ENCODE results near the gene ADAM10.
"Not testable (repeated sequence)": the region's sequence is repeated elsewhere in the genome, so short reads cannot be mapped to it uniquely, and the experiment has no call there.

The ADAM10 gene

GRCh38 chr15:58605931-58606530, 143.5 kb downstream of the ADAM10 start:
- no peak for DNase-seq

- no peak for DNase-seq
Observed at GRCh38 chr15:58604455-58604923, 145.0 kb downstream of the ADAM10 start.

- not testable (repeated sequence) for DNase-seq
Observed at GRCh38 chr15:58603927-58604326, 145.6 kb downstream of the ADAM10 start.

DNA sequence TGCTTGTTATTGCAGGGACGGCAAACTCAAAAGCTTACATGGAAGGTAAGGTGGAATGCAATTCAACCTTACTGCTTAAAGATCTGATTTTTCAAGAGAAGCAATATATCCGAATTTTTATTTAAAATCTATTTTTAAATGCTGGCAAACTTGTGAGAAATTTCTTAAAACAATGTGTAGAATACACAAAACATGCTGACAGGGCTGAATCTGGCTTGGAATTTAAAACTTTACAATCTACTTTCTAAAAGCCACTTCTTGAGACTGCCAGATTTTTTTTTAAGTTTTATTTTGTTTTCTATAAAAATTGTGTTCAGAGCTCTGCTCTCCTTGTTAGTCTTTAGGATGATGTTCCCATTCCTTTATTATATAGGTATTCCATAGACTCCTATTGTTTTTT, 146.7 kb downstream of the ADAM10 start:
- DNase-seq, result no peak

- DNase-seq, result no peak
Observed at GRCh38 chr15:58598829-58599210, 150.7 kb downstream of the ADAM10 start.

GRCh38 chr15:58597943-58598828, 151.3 kb downstream of the ADAM10 start:
- no peak for DNase-seq

DNA sequence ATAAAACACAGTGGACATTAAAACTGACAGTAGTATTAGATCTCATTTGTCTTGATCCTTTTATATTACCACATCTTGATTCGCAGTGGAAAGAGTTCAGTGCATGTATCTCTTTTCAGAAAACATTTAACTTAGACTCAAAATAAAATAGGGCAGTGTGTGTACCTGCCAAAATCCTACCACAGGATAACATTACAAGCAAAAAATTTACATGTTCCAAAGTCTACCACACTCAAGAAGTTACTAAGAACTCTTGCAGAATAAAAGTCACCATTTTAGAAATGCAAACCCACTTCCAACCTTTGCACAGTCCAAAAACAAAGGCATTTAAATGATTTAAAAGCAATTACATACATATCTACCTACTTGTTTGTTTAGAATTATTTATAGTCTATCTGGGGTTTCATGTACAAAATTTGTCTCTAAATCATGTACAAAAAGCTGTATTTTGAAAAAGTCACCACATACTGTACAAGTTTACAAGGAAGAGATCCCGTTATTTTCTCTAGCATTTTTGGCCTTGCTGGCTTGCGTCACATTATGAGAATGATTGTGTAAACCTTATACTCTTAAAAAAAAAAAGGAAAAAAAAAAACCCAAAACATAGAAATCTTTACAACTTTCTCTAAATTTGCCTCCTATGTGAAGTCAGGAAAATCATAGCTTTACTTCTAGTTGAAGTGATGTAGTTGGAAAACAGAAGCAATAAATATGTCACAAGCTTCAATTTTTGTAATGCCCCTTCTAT, 153.8 kb downstream of the ADAM10 start:
- DNase-seq, result no peak

DNA sequence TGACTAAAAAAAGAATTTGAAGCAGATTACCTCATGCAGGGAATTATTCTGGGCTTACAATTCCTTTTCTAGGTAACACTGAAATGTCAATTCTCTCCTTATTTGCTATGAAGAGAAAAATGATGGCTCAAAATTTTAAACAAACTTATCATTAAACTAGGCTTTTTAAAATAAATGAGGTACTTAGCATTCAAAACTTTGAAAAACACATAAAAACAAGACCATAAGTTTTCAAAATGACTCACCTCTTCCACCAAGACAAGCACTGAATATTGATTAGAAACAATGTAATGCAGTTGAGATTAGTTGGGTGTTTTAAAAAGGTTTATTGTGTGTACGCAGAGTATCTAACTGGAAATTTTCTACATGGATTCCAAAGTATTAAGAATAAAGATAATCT, 154.6 kb downstream of the ADAM10 start:
- no peak for DNase-seq

GRCh38 chr15:58593870-58594269, 155.6 kb downstream of the ADAM10 start:
- DNase-seq, result no peak

GRCh38 chr15:58590926-58591325, 158.6 kb downstream of the ADAM10 start:
- no peak for DNase-seq

- no peak for DNase-seq
Observed at GRCh38 chr15:58590236-58590635, 159.3 kb downstream of the ADAM10 start.

- DNase-seq, result no peak
Observed at GRCh38 chr15:58589047-58589446, 160.5 kb downstream of the ADAM10 start.

GRCh38 chr15:58588096-58588495, 161.4 kb downstream of the ADAM10 start:
- DNase-seq, result no peak

DNA sequence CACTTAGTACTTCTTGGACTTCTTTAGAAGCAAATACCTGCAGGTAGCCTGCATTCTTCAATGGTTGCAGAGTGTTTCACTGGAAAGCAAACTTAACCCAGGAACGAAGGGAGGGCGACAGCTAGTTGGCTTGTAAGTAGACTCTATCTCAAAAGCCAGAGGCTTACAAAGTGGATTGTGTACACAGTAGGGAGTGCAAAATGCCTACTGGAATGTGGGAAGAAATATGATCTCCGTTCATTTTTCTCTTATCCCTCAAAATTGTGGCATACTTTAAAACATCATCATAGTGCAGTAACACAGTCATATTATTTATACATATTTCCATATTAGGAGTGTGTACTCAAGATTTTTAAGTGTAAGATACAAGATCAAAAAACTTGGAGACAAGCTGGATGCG, 162.0 kb downstream of the ADAM10 start:
- no peak for DNase-seq

DNA sequence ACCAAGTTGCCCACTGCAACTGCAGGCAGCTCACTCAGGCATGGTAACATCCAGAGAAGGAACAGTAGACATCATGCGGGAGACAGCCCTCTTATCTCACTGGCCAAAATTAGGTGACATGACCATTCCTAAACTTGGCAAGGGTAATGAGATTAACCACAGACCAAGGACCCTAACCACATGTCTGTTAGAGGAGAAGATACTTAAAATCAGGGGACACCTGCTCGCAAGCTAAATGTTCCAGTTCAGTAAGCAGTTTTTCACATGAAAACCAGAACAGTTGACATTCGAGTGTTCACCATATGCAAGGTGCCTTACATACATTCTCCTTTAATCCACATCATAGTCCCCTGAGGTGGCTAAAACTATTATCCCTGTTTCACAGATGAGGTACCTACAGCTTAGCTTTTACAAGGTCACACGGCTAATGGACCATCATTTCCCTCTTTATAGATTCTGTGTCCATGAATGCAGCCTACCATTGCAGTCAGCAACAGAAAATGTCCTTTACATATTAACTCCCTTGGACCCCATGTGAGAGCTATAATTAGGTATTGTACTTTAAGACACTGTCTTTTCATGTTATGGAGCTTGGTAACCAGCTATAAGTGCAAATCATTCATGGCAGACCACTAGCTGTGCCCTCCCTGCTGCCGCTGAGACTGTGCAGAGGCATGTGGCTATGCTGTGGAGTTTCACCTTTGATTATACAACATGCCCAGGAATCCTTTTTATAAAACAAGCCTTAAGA, 163.6 kb downstream of the ADAM10 start:
- no peak for DNase-seq

DNA sequence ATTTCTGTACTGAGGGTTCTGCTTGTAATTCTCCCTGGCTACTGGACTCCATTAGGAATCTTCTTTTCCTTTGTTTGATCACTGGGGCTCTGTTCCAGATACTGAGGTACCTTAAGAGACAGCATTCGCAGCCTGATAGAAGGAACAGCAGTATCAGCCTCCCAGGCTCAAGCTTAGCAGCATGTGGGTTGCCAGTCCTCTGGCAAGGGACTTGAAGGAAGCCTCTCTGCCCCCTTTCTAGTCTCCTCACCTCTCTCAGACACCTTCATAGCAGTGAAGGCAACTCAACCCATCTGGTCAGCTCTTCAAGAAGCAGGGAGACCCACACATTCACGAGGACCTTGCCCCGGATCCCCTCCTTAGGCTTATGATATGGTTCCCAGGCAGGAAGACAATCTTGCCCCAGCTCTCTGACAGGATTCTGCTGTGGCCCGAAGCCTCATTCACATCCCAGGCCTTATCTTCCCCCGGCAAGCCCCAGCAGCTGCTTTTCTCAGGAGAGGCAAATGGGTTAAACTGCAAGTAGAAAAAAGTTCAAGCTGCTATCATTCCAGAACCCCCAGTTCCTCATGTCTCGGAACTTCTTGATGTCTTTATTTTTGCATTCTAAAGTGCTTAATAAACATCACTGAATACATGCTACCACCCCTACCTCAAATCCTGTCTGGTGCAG, 164.6 kb downstream of the ADAM10 start:
- DNase-seq, result no peak

- no peak for DNase-seq
Observed at GRCh38 chr15:58583171-58583908, 166.2 kb downstream of the ADAM10 start.

GRCh38 chr15:58582160-58582559, 167.3 kb downstream of the ADAM10 start:
- no peak for DNase-seq

- DNase-seq, result no peak
Observed at GRCh38 chr15:58576657-58577056, 172.8 kb downstream of the ADAM10 start.

DNA sequence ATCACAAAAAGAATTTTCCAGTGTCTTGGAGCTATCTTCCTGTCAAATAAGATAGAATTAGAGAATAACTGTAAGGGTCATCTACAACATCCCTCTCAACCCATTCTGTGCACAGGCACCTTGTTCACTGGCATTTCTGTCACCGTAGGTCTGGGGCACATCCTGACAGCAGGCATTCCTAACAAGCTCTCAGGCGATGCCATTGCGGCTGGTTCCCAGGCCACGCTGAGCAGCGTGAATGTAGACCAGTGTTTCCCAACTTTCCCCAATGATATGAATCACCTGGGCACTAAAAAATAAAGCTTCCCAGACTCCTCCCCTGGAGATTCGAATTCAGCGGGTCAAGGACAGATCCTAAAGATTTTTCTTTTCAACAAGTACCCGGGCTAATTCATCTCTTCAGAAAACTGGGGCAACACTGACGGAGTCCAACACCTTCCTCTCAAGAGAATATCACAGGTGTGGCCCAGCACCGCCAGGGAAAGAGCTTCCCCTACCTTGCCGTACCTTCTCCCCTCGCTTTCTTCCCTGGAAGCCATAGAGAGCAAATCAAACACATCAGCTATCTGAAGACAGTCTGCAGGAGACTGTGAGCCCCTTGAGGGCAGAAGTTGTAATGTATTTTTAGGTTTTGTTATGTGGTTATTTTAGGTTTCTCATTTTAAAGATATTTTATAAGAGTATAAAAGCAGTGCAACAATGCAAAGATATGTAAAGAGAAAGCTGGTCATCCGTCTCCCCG, 174.3 kb downstream of the ADAM10 start:
- no peak for DNase-seq

- DNase-seq, result no peak
Observed at GRCh38 chr15:58574631-58575030, 174.9 kb downstream of the ADAM10 start.

Measured in NCI-H446 treated with DMSO at 0.1 percent for 48 hours (cell line).